NCI-H446 treated with DMSO at 0.1 percent for 48 hours (cell line): ENCODE measurements around the gene CIPC.

Source experiments
- DNase-seq: peaks from one replicate; lab custom pipeline; 2025; lab: John Stamatoyannopoulos, UW

Gene CIPC

GRCh38 chr14:77103475-77103874 lies 5.4 kb downstream of the CIPC start:
- DNase-seq = no peak

- no peak for DNase-seq
Measured at GRCh38 chr14:77103951-77104350, 5.9 kb downstream of the CIPC start.

- no peak for DNase-seq
Measured at GRCh38 chr14:77104393-77104792, 6.3 kb downstream of the CIPC start.

- no peak for DNase-seq
Measured at GRCh38 chr14:77105145-77105939, 7.3 kb downstream of the CIPC start.

GRCh38 chr14:77106666-77107065 lies 8.6 kb downstream of the CIPC start:
- no peak for DNase-seq

GRCh38 chr14:77107228-77107627 lies 9.2 kb downstream of the CIPC start:
- no peak for DNase-seq

- no peak for DNase-seq
Measured at GRCh38 chr14:77108753-77109152, 10.7 kb downstream of the CIPC start.

GRCh38 chr14:77109656-77110055 lies 11.6 kb downstream of the CIPC start:
- DNase-seq = no peak

- DNase-seq = no peak
Measured at GRCh38 chr14:77110286-77110685, 12.2 kb downstream of the CIPC start.

- DNase-seq = no peak
Measured at GRCh38 chr14:77111021-77111420, 13.0 kb downstream of the CIPC start.

- no peak for DNase-seq
Measured at GRCh38 chr14:77113644-77114043, 15.6 kb downstream of the CIPC start.

GRCh38 chr14:77114609-77115008 lies 16.6 kb downstream of the CIPC start:
- no peak for DNase-seq

GRCh38 chr14:77116172-77116817 lies 18.2 kb downstream of the CIPC start:
- DNase-seq = no peak

GRCh38 chr14:77119851-77120250 lies 21.8 kb downstream of the CIPC start:
- no peak for DNase-seq

- DNase-seq = peak; percentile 85
Measured at GRCh38 chr14:77120771-77121743, 23.0 kb downstream of the CIPC start.

GRCh38 chr14:77122526-77123125 lies 24.6 kb downstream of the CIPC start:
- DNase-seq = no peak

- DNase-seq = peak; percentile 46
Measured at GRCh38 chr14:77123381-77124325, 25.6 kb downstream of the CIPC start.

- DNase-seq = no peak
Measured at GRCh38 chr14:77124345-77125280, 26.6 kb downstream of the CIPC start.

GRCh38 chr14:77125281-77125801 lies 27.3 kb downstream of the CIPC start:
- DNase-seq = no peak
